HG03060 (cell line): ENCODE measurements around the gene ZFYVE21.

ENCODE experiments used
- ATAC-seq: cut with Tn5 transposase; IDR thresholded peaks from one replicate; pipeline ENCODE4 v1.9.1; 2021; ENCODE audit warnings: low read depth, moderate number of reproducible peaks; ENCODE audit not compliant: unreplicated experiment

Gene ZFYVE21

GRCh38 chr14:103735439-103735814 lies 19.8 kb downstream of the ZFYVE21 start:
- ATAC-seq: no peak

GRCh38 chr14:103735815-103736545 lies 20.4 kb downstream of the ZFYVE21 start:
- ATAC-seq: no peak

- ATAC-seq: no peak
Observed at GRCh38 chr14:103736546-103737431, 21.2 kb downstream of the ZFYVE21 start.

GRCh38 chr14:103737432-103738045 lies 21.9 kb downstream of the ZFYVE21 start:
- ATAC-seq: no peak

- ATAC-seq: no peak
Observed at GRCh38 chr14:103738166-103738565, 22.6 kb downstream of the ZFYVE21 start.

- ATAC-seq: no peak
Observed at GRCh38 chr14:103738701-103739451, 23.3 kb downstream of the ZFYVE21 start.

- ATAC-seq: no peak
Observed at GRCh38 chr14:103739466-103739792, 23.8 kb downstream of the ZFYVE21 start.

- no peak for ATAC-seq
Observed at GRCh38 chr14:103739793-103740501, 24.3 kb downstream of the ZFYVE21 start.

GRCh38 chr14:103740991-103741689 lies 25.5 kb downstream of the ZFYVE21 start:
- no peak for ATAC-seq

- ATAC-seq: no peak
Observed at GRCh38 chr14:103741876-103742275, 26.3 kb downstream of the ZFYVE21 start.

- ATAC-seq: no peak
Observed at GRCh38 chr14:103742499-103743255, 27.1 kb downstream of the ZFYVE21 start.

GRCh38 chr14:103743691-103744090 lies 28.1 kb downstream of the ZFYVE21 start:
- ATAC-seq: no peak

GRCh38 chr14:103744621-103745395 lies 29.2 kb downstream of the ZFYVE21 start:
- ATAC-seq: no peak

GRCh38 chr14:103745424-103745823 lies 29.8 kb downstream of the ZFYVE21 start:
- no peak for ATAC-seq

GRCh38 chr14:103746701-103747100 lies 31.1 kb downstream of the ZFYVE21 start:
- ATAC-seq: no peak

GRCh38 chr14:103748534-103748857 lies 32.9 kb downstream of the ZFYVE21 start:
- ATAC-seq: no peak

GRCh38 chr14:103749452-103749851 lies 33.8 kb downstream of the ZFYVE21 start:
- ATAC-seq: no peak

GRCh38 chr14:103749860-103750259 lies 34.2 kb downstream of the ZFYVE21 start:
- no peak for ATAC-seq
